HG03442 (cell line): Measurements from ENCODE around the gene R3HDM4.
"Not testable (repeated sequence)": the region's sequence is repeated elsewhere in the genome, so short reads cannot be mapped to it uniquely, and the experiment has no call there.

Experiments used
- ATAC-seq: cut with Tn5 transposase; IDR thresholded peaks from one replicate; pipeline ENCODE4 v1.9.1; 2021; ENCODE audit warnings: mild to moderate bottlenecking, moderate library complexity; ENCODE audit not compliant: unreplicated experiment

R3HDM4 gene

DNA sequence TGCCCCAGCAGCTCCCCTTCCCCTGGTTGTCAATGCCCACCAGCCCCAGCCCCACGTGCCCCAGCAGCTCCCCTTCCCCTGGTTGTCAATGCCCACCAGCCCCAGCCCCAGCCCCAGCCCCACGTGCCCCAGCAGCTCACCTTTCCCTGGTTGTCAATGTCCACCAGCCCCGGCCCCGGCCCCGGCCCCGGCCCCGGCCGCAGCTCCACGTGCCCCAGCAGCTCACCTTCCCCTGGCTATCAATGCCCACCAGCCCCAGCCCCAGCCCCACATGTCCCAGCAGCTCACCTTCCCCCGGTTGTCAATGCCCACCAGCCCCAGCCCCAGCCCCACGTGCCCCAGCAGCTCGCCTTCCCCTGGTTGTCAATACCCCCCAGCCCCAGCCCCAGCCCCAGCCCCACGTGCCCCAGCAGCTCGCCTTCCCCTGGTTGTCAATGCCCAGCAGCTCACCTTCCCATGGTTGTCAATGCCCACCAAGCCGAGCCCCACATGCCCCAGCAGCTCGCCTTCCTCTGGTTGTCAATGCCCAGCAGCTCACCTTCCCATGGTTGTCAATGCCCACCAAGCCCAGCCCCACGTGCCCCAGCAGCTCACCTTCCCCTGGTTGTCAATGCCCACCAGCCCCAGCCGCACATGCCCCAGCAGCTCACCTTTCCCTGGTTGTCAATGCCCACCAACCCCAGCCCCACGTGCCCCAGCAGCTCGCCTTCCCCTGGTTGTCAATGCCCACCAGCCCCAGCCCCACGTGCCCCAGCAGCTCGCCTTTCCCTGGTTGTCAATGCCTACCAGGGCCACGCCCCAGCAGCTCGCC, 34.1 kb downstream of the R3HDM4 start:
- not testable (repeated sequence) for ATAC-seq

DNA sequence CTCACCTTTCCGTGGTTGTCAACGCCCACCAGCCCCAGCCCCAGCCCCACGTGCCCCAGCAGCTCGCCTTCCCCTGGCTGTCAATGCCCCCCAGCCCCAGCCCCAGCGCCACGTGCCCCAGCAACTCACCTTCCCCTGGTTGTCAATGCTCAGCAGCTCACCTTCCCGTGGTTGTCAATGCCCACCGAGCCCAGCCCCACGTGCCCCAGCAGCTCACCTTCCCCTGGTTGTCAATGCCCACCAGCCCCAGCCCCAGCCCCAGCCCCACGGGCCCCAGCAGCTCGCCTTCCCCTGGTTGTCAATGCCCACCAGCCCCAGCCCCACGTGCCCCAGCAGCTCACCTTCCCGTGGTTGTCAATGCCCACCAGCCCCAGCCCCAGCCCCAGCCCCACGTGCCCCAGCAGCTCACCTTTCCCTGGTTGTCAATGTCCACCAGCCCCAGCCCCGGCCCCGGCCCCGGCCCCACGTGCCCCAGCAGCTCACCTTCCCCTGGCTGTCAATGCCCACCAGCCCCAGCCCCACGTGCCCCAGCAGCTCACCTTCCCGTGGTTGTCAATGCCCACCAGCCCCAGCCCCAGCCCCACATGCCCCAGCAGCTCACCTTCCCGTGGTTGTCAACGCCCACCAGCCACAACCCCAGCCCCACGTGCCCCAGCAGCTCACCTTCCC, 34.9 kb downstream of the R3HDM4 start:
- ATAC-seq, result not testable (repeated sequence)

DNA sequence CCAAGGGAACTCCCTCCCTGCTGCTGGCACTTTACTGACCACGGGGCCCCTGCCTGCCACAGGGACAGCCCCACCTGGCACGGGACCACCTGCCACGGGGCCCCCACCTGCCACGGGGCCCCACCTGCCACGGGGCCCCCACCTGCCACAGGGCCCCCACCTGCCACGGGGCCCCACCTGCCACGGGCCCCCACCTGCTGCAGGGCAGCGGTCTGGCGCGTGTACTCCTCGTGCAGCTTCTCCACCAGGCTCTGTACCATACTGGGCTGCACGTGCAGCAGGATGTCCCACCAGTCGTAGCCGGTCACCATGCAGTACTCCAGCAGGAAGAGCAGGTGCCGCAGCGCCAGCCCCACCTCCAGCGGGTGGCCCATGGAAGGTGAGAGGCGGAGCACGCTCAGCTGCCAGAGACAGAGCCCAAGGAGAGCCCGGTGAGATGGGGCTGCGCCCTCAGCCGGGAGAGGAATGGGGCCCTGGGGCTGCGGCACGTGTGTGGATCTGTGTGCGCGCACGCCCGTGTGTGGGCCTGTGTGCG, 36.2 kb downstream of the R3HDM4 start:
- no peak for ATAC-seq

DNA sequence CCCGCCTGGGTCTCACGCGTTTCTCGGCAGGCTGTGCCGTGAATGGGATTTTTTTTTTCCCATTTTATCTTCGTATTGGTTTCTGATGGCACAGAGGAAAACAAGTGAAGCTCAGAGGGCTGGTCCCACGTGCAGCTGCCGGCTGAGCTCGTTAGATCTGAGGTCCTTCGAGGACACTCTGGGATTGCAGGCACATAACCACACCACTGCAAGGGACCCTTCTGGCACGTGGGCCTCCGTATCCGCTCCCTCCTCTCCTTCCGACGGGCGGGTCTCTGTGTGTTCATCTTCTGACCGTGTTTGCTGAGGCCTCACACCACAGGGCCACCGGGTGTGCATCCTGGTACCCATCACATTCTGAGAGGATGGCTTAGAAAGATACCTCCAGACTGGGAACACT, 36.9 kb downstream of the R3HDM4 start:
- no peak for ATAC-seq

DNA sequence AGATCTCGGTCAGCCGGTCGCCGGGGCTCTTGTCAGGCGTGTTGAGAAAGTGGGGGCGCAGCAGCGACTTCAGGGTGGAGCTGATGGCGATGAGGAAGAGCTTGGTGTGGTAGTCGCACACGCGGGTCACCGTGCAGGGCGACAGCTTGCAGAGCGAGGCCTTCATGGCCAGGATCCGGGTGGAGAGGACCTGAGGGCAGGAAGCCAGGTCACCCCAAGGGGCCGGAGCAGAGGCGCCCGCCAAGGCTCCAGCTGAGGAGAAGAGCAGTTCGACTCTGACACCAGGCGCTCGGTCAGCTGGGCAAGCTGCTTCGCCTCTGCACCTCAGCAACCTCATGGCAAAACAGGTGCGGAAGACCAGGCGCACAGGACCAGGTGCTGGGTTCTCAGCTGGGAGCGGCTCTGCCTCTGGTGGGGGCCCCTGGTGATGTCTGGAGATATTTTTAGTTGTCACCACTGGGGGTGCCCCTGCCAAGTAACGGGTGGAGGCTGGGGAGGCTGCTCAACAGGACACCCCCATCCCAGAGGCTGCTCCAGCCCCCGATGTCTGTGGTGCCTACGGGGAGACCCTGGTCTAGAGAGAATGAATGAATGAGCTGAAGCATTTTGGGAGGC, 37.6 kb downstream of the R3HDM4 start:
- ATAC-seq, result no peak

DNA sequence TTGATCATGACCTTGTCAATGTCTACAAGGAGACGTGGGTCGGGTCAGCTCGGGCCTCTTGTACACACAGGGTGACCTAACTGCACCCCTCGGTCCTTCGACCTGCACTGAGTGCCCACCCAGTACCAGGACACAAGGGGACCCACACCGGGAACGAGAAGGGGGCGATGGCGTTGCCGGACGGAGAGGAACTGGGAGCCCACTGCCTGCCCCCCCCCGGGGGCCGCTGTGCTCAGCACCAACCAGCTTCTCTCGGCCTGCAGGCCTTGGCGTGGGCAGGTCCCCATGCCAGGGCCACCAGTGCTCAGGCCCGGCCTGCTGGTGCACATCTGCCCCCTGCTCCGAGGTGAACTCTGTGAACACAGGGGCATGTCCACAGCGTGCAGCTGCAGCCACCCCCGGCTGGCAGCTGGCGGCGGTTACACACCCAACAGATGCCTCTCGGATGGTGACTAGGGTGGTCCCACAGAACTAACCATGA, 39.4 kb downstream of the R3HDM4 start:
- no peak for ATAC-seq

DNA sequence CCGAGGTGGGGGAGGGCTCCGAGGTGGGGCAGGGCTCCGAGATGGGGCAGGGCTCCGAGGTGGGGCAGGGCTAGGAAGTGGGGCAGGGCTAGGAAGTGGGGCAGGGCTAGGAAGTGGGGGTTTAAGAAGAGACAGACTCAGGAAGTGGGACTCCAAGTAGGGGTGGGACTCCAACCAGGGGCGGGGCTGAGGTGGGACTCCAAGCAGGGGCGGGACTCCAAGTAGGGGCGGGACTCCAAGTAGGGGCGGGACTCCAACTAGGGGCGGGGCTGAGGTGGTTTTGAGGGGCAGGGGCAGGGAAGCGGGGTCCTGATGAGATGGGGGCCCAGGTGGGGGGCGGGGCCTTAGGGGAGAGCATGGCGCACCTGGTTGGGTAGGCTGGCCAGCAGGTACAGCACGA, 39.9 kb downstream of the R3HDM4 start:
- ATAC-seq, result no peak

DNA sequence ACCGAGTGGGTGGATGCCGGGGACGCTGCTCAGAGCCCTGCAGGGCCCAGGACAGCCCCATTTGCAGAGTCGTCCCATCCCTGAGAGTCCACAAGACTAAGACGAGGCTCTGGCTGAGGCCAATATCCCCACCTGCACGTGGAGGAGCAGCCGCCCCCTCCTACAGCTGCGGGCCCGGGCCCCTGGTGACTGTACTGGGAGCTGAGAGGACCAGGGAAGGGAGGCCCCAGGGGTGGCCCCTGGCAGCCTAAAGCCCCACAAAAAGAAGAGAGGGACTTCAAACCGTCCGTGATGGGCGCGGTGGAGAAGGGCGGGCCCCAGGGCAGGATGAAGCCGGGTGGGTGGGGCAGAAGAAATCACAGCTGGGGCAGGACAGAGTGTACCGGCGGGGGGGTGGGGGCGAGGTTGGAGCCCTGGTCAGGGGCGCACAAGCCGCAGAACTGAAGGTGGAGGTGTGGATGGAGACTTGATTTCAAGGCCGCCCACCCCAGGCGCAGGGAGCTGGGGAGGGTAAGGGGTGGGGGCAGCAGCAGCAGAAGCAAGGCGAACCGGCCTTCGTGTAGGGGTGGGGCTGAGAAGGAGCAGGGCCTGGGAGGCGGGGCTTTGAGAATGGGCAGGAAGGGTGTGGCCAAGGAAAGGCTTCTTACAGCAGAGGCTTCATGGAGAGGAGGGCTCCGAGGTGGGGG, 40.6 kb downstream of the R3HDM4 start:
- no peak for ATAC-seq

DNA sequence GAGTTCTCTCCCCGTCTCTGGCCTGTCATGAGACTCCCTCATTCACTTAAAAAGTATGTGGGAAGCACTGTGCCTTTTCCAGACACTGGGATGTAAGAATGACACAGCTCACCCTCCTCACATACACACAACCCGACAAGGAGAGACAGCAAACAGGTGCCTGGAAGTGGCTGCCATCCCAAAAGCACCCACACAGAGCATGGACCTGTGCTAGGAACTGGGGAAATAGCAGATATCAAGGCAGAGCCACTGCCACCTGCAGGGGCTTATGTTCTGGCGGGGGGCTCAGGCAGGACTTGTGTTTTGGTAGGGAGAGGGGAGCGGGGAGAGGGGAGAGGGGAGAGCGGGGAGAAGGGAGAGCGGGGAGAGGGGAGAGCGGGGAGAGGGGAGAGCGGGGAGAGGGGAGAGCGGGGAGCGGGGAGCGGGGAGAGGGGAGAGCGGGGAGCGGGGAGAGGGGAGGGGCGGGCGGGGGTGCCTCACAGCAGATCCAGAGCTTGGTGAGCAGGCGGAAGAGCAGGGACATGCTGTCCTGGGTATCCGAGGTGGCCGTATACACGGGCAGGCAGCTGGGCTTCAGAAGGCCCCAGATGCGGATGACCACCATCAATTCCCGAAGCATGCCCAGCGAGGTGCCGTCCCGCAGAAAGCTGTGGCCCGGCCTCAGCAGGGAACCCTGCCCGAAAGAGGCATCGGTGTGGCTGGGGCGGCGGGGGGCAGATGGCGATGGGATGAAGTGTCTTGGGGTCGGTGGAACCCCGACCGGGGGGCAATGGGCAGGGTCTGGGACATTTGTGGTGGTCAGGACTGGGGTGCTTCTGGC, 41.4 kb downstream of the R3HDM4 start:
- no peak for ATAC-seq

DNA sequence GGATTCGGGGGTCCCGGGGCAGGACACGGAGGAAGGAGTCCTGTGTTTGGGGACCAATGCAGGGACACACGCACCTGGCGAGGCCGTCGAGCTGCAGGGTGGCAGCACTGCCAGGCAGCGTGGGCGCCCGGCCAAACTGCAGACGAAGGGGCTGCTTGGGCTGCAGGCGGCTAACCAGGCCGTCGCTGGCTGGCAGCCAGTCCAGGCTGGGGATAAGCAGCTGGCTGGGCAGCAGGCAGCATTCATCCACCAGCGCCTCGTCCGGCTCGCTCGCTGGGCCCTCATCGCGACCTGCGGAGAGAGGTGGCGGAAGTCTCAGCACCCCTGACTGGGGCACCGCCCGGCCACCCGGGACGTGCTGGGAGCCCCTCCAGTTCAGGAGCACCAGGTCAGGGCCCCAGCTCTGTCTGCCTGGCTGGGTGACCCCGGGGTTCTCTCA, 42.0 kb downstream of the R3HDM4 start:
- ATAC-seq, result no peak

DNA sequence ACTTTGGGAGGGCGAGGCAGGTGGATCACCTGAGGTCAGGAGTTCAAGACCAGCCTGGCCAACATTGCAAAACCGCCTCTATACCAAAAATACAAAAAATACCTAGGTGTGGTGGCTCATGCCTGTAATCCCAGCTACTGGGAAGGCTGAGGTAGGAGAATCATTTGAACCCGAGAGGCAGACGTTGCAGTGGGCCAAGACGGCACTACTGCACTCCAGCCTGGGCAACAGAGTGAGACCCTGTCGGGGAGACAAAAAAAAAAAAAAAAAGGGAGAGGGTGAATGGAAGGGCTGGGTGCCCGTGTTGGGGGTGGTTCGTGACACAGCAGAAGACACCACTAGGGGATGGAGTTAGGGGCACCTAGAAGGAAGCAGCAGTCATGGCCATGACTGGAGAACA, 42.7 kb downstream of the R3HDM4 start:
- no peak for ATAC-seq

DNA sequence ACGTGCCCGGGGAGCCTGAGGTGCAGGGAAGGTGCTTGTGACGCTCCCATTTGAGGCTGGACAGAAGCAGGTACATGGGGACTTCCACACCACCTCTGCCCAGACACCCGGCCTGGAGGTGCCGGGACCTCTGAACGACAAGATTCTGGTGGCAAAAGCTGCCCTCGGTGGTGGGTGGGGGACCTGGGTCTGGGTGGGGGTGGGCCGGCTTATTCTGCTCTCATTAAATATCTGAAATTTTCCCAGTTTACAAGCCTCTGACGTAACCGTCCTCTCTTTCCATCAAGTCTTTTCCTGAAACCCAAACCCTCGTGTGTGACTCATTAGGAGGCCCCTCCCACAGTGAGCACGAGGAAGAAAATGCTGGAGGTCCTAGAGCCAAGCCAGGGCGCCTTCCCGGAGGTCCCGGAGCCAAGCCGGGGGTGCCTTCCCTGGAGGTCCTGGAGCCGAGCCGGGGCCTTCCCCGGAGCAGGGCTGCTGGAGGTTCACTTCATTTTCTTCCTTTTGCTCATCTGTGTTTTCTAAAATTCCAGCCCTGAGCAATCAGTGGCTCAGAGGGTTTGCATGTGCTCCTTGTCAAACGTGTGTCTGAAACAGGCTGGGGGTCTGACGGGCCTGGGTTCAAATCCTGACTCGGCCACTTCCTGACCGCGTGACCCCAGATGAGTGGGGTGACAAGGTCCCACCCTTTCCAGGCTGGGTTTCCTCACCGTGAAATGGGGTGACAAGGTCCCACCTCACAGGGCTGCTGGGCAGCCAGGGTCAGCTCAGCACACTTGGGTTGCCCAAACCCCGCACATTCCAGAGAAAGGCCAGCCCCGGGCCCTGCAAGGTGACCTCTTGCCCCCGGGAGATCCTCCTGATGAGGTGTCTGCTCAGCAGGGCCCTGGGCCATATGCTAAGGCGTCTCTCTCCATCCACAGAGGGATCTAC, 43.5 kb downstream of the R3HDM4 start:
- no peak for ATAC-seq

DNA sequence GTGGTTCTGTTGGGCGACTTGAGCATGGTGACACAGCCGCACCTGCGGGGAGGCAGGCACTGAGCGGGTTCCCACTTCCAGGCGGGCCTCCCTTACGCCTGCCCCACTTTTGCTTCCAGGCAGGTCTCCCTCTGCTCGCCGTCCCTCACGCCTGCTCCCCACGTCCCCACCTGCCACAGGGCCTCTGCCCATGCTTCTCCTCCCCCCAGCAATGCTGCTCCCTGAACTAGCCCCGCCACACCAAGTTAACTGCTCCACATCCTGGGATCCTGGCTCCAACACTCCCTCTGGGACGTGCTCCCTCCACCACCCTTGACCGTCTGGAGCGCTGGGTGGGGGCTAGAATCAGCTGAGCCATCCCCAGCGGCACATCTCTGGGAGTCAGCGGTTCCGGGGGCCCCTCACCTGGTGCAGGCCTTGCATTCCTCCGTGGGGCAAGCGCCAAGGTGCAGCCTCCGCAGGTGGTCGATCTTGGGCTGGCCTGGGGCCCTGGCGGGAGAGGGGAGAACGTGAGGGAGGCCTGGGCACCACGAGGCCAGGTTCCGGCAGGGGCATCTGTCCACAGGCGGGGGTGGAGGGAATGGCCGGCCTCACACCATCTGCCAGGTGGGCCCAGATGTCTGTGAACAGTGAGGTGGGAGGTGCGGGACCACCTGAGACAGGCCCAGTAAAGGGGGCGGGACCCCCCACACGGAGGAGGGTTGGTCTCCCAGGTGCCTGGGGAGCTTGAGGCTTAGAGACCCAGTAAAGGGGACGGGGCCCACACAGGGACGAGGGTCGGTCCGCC, 44.4 kb downstream of the R3HDM4 start:
- ATAC-seq, result no peak

DNA sequence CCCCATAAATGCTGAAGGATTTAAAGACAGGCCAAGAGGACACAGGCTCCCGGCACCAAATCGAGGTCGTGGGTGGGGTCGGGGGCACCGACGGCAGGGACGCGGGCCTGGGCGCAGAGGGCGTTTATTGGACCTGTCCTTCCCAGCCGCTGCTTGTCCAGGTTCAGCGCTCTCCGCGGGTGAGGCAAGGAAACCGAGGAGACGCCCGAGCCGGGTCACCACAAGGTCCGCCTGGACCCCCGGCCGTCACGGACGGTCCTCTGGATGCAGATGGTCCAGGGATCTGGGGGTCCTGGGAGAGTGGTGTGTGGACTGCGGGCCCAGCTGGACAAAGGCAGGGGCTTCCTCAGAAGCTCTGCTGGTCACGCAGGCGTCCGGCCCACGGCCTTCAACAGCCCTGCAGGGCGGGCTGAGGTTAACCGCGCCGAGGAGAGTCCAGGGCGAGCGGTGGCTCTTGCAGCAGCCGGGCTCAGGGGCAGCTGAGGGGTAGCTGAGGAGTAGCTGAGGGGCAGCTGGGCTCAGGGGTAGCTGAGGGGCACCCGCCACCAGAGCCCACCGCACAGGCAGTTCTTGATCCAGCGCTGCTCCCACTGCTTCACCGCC, 45.1 kb downstream of the R3HDM4 start:
- ATAC-seq, result no peak

DNA sequence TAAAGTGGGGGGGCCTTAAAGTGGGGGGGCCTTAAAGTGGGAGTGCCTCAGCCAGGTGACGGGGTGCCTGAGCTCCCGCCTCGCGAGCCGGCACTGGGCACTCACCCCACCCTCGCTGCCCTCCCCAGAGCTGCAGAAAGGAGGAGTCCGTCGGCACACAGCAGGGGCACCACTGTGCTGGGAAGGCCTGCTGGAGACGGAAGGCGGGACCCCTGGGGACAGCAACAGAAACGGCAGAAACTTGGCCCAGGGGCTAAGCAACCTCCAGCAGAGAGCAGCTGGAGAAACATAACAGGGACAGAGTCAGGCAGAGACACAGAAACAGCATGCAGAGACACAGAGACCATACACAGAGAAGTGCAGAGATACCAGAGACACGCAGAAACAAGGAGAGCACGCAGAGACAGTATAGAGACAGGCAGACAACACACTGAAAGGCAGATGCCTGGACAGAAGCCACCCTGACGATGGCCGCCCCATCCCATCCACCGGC, 45.7 kb downstream of the R3HDM4 start:
- no peak for ATAC-seq

DNA sequence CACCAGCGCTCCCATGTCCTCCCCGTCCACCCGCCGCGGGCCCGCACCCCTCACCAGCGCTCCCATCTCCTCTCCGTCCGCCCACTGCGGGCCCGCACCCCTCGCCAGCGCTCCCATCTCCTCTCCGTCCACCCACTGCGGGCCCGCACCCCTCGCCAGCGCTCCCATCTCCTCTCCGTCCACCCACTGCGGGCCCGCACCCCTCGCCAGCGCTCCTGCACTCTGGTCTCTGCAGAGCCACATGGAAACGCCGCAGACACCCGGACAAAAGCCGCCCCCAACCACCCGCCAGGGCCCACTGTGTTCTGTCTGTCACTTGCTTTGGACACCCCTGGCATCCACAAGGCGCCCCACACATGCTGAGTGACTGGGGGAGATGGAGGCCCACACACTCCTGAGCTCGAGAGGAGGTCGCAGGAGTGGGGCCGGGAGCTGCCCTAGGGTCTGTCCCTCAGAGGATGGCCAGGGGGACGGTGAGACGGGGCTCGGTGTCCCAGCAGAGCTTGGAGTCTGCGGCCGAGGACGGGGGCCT, 46.2 kb downstream of the R3HDM4 start:
- ATAC-seq, result no peak

DNA sequence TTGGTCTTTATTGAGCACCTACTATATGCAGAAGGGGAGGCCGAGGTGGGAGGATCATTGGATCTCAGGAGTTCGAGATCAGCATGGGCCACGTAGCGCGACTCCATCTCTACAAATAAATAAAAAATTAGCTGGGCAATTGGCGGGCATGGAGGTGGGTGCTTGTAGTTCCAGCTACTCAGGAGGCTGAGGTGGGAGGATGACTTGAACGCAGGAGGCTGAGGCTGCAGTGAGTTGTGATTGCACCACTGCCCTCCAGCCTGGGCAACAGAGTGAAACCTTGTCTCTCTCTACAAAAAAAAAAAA, 49.8 kb downstream of the R3HDM4 start:
- no peak for ATAC-seq
